ENCODE data around the gene MEGF11. TPM values are rescaled to one million over a fixed set of nuclear protein-coding genes. Genes with fewer than 3 reads are reported as not detected.
A peak's percentile ranks its signal among the peaks of the same experiment; 100 is the strongest.

Gene MEGF11
- total RNA-seq, 2 experiments from 2014 or later, result 3.3 to 6.8 TPM

- H2AFZ ChIP-seq (ENCODE audit: low read length), result peak overlapping the region; percentile 68; the same call in 1 of the 2 replicates
- BruUV-seq (replicated peaks), result no TSS peak
- H4K20me1 ChIP-seq (ENCODE audit: insufficient read depth, low read length), result no peaks in the 10 kb centered on the region
- intact Hi-C loops (cut with micrococcal nuclease; ENCODE audit: unreplicated experiment), result no loop called here
- no peaks in the 10 kb centered on the region for H3K36me3 ChIP-seq (ENCODE audit: insufficient read depth, low read length)
- TF ChIP-seq CTCF (conservative IDR thresholded peaks at IDR 0.05; ENCODE audit: low read length) (no peak), EZH2phosphoT487 (IDR thresholded peaks at IDR 0.05; ENCODE audit: borderline replicate concordance, low read depth, low read length) (no peak)
- H3K4me1 ChIP-seq (ENCODE audit: insufficient read depth, low read length, poor library complexity, severe bottlenecking), result peaks cover 85% of the 10 kb centered on the region
- ChIA-PET CTCF (ENCODE audit: unreplicated experiment) (interaction anchor here (0.7 to 3.3 kb wide), 8 partner anchors 8 to 31 kb away, joined by 3 to 14 read pairs (median 4); no protein-coding TSS in a partner anchor), POLR2A (interaction anchor here (0.5 to 9.0 kb wide), 11 partner anchors 9 to 520 kb away, joined by 3 to 148 read pairs (median 3); no protein-coding TSS in a partner anchor)
- H3K4me3 ChIP-seq (ENCODE audit: low read depth, low read length, poor library complexity, severe bottlenecking), result peak overlapping the region; percentile 13
- H3K9me2 ChIP-seq (ENCODE audit: insufficient read depth, low read length), result no peaks in the 10 kb centered on the region
- H3K4me2 ChIP-seq (ENCODE audit: low read length), result peak overlapping the region; percentile 68
- H3K9me3 ChIP-seq (ENCODE audit: low read length), result no peaks in the 10 kb centered on the region
- no peaks in the 10 kb centered on the region for H3K79me2 ChIP-seq (ENCODE audit: insufficient read depth, low read depth, low read length)
- H3K27ac ChIP-seq (ENCODE audit: low read depth, low read length, poor library complexity, severe bottlenecking), result peak overlapping the region; percentile 92
- peak; percentile 71 for DNase-seq (ENCODE audit: low spot score)
Observed at GRCh38 chr15:66170042-66170441, 83.5 kb downstream of the MEGF11 start.

GRCh38 chr15:66169625-66170024 lies 83.9 kb downstream of the MEGF11 start:
- ChIA-PET POLR2A (interaction anchor here (0.6 to 9.0 kb wide), 10 partner anchors 8 to 520 kb away, joined by 3 to 148 read pairs (median 5); no protein-coding TSS in a partner anchor), CTCF (ENCODE audit: unreplicated experiment) (interaction anchor here (1.0 to 3.3 kb wide), 6 partner anchors 8 to 17 kb away, joined by 4 to 14 read pairs (median 5); no protein-coding TSS in a partner anchor)
- peak overlapping the region; percentile 68; the same call in 1 of the 2 replicates for H2AFZ ChIP-seq (ENCODE audit: low read length)
- no peak for DNase-seq (ENCODE audit: low spot score)
- intact Hi-C loops (cut with micrococcal nuclease; ENCODE audit: unreplicated experiment), result loop anchor here (1.0 kb wide), 1 partner anchor 15 kb away; no protein-coding TSS in a partner anchor
- no peaks in the 10 kb centered on the region for H3K36me3 ChIP-seq (ENCODE audit: insufficient read depth, low read length)
- TSS peak; percentile 94 for BruUV-seq (replicated peaks)
- H3K4me2 ChIP-seq (ENCODE audit: low read length), result peak overlapping the region; percentile 68
- TF ChIP-seq CTCF (conservative IDR thresholded peaks at IDR 0.05; ENCODE audit: low read length), result no peak
- TF ChIP-seq EZH2phosphoT487 (IDR thresholded peaks at IDR 0.05; ENCODE audit: borderline replicate concordance, low read depth, low read length), result no peak
- H3K9me2 ChIP-seq (ENCODE audit: insufficient read depth, low read length), result no peaks in the 10 kb centered on the region
- H3K4me1 ChIP-seq (ENCODE audit: insufficient read depth, low read length, poor library complexity, severe bottlenecking), result peaks cover 85% of the 10 kb centered on the region
- H3K4me3 ChIP-seq (ENCODE audit: low read depth, low read length, poor library complexity, severe bottlenecking), result peak overlapping the region; percentile 13
- no peaks in the 10 kb centered on the region for H3K79me2 ChIP-seq (ENCODE audit: insufficient read depth, low read depth, low read length)
- H4K20me1 ChIP-seq (ENCODE audit: insufficient read depth, low read length), result no peaks in the 10 kb centered on the region
- H3K9me3 ChIP-seq (ENCODE audit: low read length), result no peaks in the 10 kb centered on the region
- peak overlapping the region; percentile 92 for H3K27ac ChIP-seq (ENCODE audit: low read depth, low read length, poor library complexity, severe bottlenecking)

- BruUV-seq (replicated peaks), result no TSS peak
- H3K79me2 ChIP-seq (ENCODE audit: insufficient read depth, low read depth, low read length), result no peaks in the 10 kb centered on the region
- peak overlapping the region; percentile 59; the same call in 1 of the 2 replicates for H2AFZ ChIP-seq (ENCODE audit: low read length)
- H3K9me3 ChIP-seq (ENCODE audit: low read length), result no peaks in the 10 kb centered on the region
- CTCF ChIA-PET (ENCODE audit: unreplicated experiment), result interaction anchor here (1.0 to 3.3 kb wide), 5 partner anchors 9 to 18 kb away, joined by 4 to 14 read pairs (median 5); no protein-coding TSS in a partner anchor
- H4K20me1 ChIP-seq (ENCODE audit: insufficient read depth, low read length), result no peaks in the 10 kb centered on the region
- peak overlapping the region; percentile 13 for H3K4me3 ChIP-seq (ENCODE audit: low read depth, low read length, poor library complexity, severe bottlenecking)
- no peaks in the 10 kb centered on the region for H3K9me2 ChIP-seq (ENCODE audit: insufficient read depth, low read length)
- intact Hi-C loops (cut with micrococcal nuclease; ENCODE audit: unreplicated experiment), result loop anchor here (1.0 kb wide), 1 partner anchor 15 kb away; no protein-coding TSS in a partner anchor
- H3K4me1 ChIP-seq (ENCODE audit: insufficient read depth, low read length, poor library complexity, severe bottlenecking), result peaks cover 85% of the 10 kb centered on the region
- DNase-seq (ENCODE audit: low spot score), result peak; percentile 92
- no peaks in the 10 kb centered on the region for H3K36me3 ChIP-seq (ENCODE audit: insufficient read depth, low read length)
- peak overlapping the region; percentile 92 for H3K27ac ChIP-seq (ENCODE audit: low read depth, low read length, poor library complexity, severe bottlenecking)
- no peak for TF ChIP-seq EZH2phosphoT487 (IDR thresholded peaks at IDR 0.05; ENCODE audit: borderline replicate concordance, low read depth, low read length)
- POLR2A ChIA-PET, result interaction anchor here (0.8 to 9.0 kb wide), 6 partner anchors 8 to 519 kb away, joined by 3 to 148 read pairs (median 16); no protein-coding TSS in a partner anchor
- H3K4me2 ChIP-seq (ENCODE audit: low read length), result peak overlapping the region; percentile 68
Observed at GRCh38 chr15:66169023-66169422, 84.5 kb downstream of the MEGF11 start.
